HG03571 (cell line): Measurements from ENCODE around the gene MYO1B.
A peak's percentile ranks its signal among the peaks of the same experiment; 100 is the strongest.

ENCODE experiments used
- ATAC-seq: cut with Tn5 transposase; IDR thresholded peaks from one replicate; pipeline ENCODE4 v1.9.1; 2021; ENCODE audit not compliant: unreplicated experiment

MYO1B gene

GRCh38 chr2:191296083-191297006 lies 51.1 kb downstream of the MYO1B start:
- no peak for ATAC-seq

GRCh38 chr2:191297033-191297432 lies 51.8 kb downstream of the MYO1B start:
- no peak for ATAC-seq

GRCh38 chr2:191298306-191298705 lies 53.1 kb downstream of the MYO1B start:
- ATAC-seq: no peak

GRCh38 chr2:191299010-191299409 lies 53.8 kb downstream of the MYO1B start:
- no peak for ATAC-seq

GRCh38 chr2:191299866-191300265 lies 54.7 kb downstream of the MYO1B start:
- ATAC-seq: no peak

- ATAC-seq: no peak
These were observed 56.8 kb downstream of the MYO1B start for GRCh38 chr2:191301971-191302370.

- peak; percentile 55 for ATAC-seq
These were observed 57.4 kb downstream of the MYO1B start for GRCh38 chr2:191302459-191303139.

GRCh38 chr2:191303140-191304005 lies 58.2 kb downstream of the MYO1B start:
- ATAC-seq: no peak

GRCh38 chr2:191304939-191305875 lies 60.0 kb downstream of the MYO1B start:
- no peak for ATAC-seq

- ATAC-seq: no peak
These were observed 62.8 kb downstream of the MYO1B start for GRCh38 chr2:191308026-191308425.

- no peak for ATAC-seq
These were observed 66.0 kb downstream of the MYO1B start for GRCh38 chr2:191311156-191311555.

GRCh38 chr2:191311627-191312026 lies 66.4 kb downstream of the MYO1B start:
- ATAC-seq: no peak

- no peak for ATAC-seq
These were observed 67.0 kb downstream of the MYO1B start for GRCh38 chr2:191312163-191312562.

GRCh38 chr2:191312662-191313061 lies 67.5 kb downstream of the MYO1B start:
- no peak for ATAC-seq

GRCh38 chr2:191314697-191315364 lies 69.6 kb downstream of the MYO1B start:
- ATAC-seq: no peak

- no peak for ATAC-seq
These were observed 70.2 kb downstream of the MYO1B start for GRCh38 chr2:191315365-191315752.

- ATAC-seq: no peak
These were observed 71.2 kb downstream of the MYO1B start for GRCh38 chr2:191316246-191316994.

GRCh38 chr2:191318037-191318728 lies 73.0 kb downstream of the MYO1B start:
- ATAC-seq: no peak
